ELF-1 (cell line): Measurements from ENCODE around the gene SH3PXD2A.

ENCODE experiments used
- DNase-seq: peaks from one replicate; pipeline ENCODE4 v3.0.0-alpha.2; 2016; ENCODE audit warnings: low read depth, low spot score

Gene SH3PXD2A

GRCh38 chr10:103835096-103836050, 20.0 kb downstream of the SH3PXD2A start:
- DNase-seq = no peak

- no peak for DNase-seq
These were observed 20.8 kb downstream of the SH3PXD2A start for GRCh38 chr10:103834436-103835095.

DNA sequence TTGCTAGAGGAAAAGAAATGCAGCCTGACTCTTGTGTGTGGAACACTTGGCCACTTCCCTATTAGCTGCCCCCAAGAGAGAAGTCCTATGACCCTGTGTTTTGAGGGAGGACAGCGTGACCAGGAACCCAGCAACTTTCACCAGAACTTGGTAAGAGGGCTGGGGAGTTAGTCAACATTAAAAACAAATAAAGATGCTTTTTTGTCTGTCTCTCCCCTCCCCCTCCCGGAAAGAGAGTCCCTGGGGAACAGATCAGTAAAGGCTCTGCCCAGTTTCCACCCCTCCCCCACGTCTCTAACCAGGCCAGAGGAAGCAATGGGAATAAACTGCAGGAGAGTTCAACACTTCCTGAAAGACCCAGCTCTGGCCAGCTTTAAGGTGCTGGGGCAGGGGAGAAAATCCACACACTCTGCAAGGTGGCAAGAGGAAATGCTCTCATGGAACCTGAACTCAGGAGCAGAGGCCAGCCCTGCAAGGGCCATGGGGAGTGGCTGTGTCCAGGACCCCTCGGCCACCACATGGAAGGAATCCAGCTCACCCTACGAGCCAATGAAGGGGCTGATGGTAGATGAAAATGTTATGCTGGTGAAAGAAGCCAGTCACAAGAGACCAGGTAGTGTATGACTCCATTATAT, 21.5 kb downstream of the SH3PXD2A start:
- peak; percentile 76 for DNase-seq

DNA sequence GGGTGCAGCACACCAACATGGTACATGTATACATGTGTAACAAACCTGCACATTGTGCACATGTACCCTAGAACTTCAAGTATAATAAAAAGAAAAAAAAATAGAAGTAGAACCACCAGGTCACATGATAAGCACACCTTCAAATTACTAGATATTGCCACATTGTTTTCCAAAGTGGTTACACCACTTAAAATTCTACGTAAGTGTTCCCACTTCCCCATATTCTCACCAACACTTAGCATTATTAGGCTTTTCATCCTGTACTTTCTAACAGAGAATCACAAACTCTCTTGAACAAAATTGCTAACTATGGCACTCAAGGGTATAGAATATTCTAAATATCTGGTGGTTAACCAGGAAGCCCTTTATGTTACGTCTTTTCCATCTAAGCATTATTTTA, 22.6 kb downstream of the SH3PXD2A start:
- DNase-seq = no peak

DNA sequence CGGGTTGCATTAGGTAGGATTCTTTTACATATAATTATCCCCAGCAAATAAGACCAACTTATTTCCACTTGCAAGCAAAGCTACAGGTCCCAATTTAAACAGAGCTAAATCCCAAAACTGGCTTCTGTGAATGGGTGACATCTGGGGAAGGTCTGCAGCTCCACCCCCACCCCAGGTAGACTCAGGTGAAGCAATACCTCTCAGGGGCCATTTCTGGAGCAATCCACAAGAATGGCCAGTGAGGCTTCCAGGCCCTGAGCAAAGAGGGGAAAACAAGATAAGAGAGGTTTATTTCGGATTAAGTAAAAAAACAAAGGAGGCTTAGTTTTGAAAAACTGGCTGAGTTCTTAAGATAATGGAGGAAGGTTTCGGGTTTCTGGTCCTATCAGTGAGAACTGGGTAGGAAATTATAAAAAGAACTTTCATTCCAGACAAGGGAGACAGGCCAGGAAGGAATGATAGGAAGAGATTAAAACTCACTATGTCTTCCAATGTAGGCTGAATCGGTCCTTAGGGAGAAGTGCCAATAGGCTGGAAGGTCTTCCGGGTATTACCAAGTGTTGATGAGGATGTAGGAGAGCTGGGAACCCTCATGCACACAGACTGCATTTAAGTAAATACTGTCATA, 25.4 kb downstream of the SH3PXD2A start:
- no peak for DNase-seq

DNA sequence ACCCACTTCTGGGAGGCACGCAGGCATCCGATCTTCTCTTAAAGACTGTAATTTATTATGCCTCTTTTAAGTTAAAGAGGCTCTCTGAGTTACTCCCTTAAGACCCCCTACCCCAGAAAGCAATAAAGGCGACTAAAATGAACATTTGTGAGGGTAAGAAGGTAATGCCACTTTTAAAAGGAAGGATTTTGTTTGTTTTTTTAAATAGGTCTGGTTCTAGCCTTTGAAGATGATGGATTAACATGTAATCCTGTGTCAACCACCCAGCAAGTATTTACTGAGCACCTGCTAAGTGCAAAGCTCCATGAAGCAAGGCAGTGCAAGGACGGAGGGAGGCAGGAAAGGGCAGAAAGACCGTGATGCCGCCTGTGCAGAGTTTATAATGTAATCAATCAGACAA, 26.1 kb downstream of the SH3PXD2A start:
- no peak for DNase-seq

GRCh38 chr10:103828587-103829197, 26.7 kb downstream of the SH3PXD2A start:
- DNase-seq = no peak

DNA sequence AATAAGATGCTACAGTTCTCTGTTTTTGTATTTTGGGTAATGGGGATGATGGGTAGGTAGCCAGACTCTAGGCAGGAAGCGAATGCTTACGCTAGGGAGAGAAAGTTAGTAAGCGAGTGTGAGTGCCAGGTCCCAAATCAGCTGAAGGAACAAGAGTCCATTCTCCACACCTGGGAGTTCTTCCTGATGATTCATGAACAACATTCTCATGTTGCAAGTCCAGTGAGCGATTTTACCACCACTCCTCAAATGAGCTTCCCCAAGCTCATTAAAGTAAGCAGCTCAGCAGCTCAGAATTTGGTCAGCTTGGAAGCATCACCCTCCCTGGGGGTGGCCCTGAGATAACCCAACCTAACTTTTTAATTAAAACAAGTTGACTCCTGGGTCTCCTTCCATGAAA, 27.3 kb downstream of the SH3PXD2A start:
- DNase-seq = no peak

- DNase-seq = no peak
These were observed 28.5 kb downstream of the SH3PXD2A start for GRCh38 chr10:103826885-103827284.

- no peak for DNase-seq
These were observed 31.1 kb downstream of the SH3PXD2A start for GRCh38 chr10:103824281-103824680.

- DNase-seq = peak; percentile 10
These were observed 31.6 kb downstream of the SH3PXD2A start for GRCh38 chr10:103823706-103824272.

GRCh38 chr10:103822800-103823199, 32.6 kb downstream of the SH3PXD2A start:
- no peak for DNase-seq

- DNase-seq = no peak
These were observed 33.2 kb downstream of the SH3PXD2A start for GRCh38 chr10:103822107-103822716.

GRCh38 chr10:103820101-103821062, 35.0 kb downstream of the SH3PXD2A start:
- DNase-seq = no peak

- no peak for DNase-seq
These were observed 35.9 kb downstream of the SH3PXD2A start for GRCh38 chr10:103819493-103819892.

- DNase-seq = no peak
These were observed 36.5 kb downstream of the SH3PXD2A start for GRCh38 chr10:103818765-103819374.

GRCh38 chr10:103818105-103818504, 37.3 kb downstream of the SH3PXD2A start:
- no peak for DNase-seq

DNA sequence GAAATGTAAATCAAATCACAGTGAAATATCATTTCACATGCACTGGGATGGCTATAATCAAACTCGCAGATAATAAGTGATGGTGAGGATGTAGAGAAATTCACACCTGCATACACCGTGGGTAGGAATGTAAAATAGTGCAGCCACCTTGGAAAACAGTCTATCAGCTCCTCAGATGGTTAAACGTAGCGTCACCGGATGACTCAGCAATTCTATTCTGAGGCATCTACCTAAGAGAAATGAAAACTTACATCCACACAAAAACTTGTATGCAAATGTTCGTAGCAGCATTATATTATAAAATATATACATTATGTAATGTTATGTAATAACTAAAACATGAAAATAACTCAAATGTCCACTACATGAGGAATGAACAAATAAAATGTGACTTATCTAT, 38.9 kb downstream of the SH3PXD2A start:
- no peak for DNase-seq
